GM18508 (cell line): ENCODE results near the gene AFTPH.

Source experiments
- ATAC-seq: cut with Tn5 transposase; IDR thresholded peaks from one replicate; pipeline ENCODE4 v1.9.1; 2021; ENCODE audit warnings: moderate number of reproducible peaks; ENCODE audit not compliant: insufficient read depth, unreplicated experiment

AFTPH gene

GRCh38 chr2:64537991-64538390, 13.9 kb downstream of the AFTPH start:
- no peak for ATAC-seq

- ATAC-seq = no peak
These were observed 14.8 kb downstream of the AFTPH start for GRCh38 chr2:64538764-64539433.

GRCh38 chr2:64540615-64541014, 16.5 kb downstream of the AFTPH start:
- ATAC-seq = no peak

DNA sequence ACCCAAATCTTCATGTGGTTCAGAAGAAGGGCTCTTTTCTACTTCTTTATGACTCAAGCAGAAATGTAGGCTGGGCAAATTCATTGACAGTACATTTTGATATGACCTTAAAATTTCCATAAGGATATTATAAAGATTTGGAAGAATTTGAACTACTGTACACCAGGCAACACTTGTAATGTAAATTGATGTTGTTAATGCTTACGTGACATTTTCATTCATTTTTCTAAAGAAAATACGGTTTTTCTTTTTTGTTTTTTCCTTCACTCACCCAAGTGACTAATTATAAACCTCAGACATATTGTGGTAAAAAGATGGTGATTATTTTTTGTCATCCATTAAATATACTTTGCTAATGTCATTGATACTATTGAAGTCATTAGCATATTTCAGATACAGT, 17.4 kb downstream of the AFTPH start:
- ATAC-seq = no peak

DNA sequence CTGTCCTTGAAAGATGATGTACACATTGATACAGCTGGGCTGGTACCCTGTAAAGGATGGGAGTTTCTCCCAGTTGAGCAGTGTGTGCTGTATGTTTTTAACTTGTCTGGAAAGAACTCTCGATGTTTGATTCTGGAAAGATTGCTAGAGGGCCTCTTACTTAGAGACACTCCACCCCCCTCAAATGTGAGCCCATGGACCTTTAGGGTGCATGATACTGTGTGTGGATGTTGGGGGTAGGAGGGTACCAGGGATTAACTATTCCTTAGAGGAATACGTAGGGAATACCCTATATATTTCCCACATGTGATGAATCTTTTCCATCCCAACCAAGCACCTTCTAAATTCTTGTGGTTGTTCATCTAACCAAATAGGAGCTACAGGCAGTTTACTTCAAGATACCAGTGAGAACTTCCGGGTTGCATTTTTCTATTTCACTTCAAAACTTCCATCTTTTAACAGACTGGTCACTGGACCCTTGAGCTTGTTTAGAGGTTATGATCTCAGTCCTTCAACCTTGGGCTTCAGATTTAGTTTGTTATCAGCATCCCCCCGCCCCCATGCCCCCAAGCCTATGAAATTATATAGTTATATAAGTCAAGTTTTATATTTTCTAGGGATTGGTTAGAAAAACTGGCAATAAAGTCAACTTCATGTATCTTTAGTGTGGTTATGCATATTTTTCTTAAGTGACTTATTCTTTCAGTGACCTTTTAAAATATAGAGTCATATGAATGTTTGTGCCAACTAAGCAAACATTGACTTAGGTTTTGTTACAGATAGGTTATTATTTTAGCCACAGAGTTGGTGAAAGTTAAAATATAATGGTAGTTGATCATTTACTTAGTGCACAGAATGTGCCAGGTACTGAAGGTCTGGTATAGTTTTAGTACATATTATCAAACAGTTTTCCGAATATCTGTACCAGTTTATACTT, 18.2 kb downstream of the AFTPH start:
- ATAC-seq = no peak

DNA sequence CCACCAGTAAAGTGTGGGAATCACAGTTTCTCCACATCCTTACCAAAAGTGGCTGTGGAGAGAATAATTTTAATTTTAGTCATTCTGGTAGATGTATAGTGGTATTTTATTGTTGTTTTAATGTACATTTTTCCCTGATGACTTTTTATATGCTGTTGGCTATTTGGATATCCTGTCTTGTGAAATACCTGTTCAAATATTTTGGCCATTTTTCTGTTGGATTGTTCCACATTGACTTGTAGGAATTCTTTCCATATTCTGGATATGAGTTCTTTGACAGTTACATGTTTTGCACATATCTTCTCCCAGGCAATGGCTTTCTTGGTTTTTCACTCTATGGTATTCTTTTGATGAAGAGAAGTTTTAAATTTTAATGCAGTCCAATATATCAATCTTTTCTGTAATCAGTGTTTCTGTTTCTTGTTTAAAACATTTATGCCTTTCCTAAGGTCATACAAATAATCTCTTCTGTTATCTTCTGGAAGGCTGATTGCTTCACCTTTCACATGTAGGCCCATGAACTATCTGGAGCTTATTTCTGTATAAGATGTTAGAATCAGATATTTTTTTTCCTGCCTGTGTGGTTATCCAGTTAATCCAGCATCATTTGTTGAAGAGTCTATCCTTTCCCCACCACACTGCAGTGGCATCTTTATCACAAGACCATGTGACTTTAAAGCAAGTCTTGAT, 19.0 kb downstream of the AFTPH start:
- ATAC-seq = no peak

DNA sequence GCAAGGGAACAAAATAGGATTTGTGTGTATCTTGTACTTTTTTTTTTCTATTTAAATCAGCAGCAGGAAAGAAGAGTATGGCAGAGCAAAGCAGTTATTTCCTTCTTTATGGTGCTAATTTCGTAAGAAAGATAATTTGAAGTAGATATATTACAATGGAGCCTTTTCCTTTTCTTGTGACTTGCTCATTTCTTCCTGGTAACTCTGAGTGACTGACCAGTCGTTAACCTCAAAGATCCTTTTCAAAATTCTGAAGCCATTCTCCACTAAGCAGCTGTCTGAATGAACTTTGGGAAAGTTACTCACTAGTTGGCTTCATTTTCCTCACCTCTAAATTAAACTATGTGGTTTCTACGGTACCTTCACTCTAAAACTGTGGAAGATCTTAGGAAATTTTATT, 24.6 kb downstream of the AFTPH start:
- ATAC-seq = no peak

DNA sequence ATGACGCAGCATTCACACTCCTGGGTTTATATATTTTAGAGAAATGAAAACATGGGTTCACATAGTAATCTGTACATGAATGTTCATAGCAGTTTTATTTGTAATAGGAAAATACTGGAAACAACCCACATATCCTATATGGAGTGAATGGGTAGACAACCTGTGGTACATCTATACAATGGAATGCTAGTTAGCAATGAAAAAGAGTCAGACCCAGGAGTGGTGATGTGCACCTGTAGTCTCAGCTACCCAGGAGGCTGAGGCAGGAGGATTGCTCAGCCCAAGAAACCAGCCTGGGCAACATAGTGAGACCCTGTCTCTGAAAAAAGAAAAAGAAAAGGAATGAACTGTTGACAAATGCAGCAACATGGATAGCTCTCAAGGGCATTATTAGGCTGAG, 25.9 kb downstream of the AFTPH start:
- no peak for ATAC-seq

- ATAC-seq = no peak
These were observed 27.7 kb downstream of the AFTPH start for GRCh38 chr2:64551851-64552250.

DNA sequence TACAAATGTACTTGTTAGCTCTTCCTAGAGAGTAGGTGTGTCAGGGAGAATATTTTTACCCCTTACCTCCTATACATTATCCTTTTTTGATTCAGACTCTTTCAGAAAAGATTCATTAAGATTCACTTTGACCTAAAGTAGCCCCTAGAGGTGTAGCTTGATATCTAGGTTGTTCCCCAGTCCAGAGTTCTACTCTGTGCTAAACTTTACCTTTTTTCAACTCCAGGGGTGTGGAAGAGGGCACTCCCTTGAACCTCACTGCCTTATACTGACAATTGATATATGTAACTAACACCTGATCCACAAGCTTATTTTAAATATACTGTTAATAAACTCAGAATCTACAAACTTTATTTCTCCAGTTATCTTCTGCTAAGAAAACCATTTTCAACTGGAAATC, 30.0 kb downstream of the AFTPH start:
- ATAC-seq = no peak

DNA sequence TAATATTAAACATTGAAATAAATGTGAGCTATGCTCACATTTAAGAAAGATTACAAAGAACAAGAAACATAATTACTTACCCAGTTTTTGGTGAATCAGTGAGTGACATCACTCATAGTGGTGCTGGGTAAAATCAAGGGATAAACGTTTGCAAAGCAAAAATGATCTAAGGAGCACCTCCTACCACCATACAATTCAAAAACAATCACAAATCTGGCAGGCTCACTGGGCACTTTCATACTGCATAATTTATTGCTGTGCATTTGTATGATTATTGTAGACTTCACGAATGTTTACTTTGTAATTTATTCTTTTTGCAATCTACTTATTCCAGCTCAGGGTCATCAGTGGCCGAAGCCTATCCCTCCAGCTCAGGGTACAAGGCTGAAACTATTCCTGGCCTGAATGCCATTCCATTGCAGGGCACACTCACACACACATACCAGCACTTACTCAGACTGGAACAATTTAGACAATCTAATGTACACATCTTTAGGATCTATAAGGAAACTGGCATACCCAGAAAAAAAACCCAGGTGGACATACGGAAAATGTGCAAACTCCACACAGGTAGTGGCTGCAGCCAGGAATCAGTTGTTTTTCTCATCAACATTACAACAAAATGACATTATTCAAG, 34.4 kb downstream of the AFTPH start:
- ATAC-seq = no peak

DNA sequence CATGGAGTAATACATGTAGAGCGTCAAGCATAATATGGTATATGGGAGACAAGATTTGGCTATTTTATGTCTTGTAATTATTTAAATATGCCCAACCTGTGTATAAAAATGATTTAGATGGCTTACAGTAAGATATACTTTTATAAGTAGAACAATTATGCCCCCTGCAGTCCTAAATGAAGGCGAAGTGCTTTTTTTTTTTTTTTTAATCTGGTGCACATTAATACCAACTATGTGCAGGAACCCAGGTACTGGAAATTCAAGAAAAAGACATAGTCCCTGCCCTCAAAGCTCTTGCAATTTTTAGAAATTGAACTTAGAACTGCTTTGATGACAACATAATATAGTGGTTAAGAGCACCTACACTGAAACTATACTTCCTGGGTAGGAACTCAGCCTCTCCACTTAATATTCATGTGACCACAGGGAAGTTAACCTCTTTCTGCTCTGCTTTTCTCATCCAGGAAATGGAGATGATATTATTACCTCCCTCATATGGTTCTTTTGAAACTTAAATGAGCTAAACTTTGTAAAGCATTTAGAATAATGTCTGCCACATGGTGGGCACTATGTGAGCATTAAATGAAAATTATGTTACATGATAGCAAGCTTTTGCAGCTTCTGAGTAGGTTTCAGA, 38.1 kb downstream of the AFTPH start:
- ATAC-seq = no peak

GRCh38 chr2:64563436-64563938, 39.4 kb downstream of the AFTPH start:
- ATAC-seq = no peak

DNA sequence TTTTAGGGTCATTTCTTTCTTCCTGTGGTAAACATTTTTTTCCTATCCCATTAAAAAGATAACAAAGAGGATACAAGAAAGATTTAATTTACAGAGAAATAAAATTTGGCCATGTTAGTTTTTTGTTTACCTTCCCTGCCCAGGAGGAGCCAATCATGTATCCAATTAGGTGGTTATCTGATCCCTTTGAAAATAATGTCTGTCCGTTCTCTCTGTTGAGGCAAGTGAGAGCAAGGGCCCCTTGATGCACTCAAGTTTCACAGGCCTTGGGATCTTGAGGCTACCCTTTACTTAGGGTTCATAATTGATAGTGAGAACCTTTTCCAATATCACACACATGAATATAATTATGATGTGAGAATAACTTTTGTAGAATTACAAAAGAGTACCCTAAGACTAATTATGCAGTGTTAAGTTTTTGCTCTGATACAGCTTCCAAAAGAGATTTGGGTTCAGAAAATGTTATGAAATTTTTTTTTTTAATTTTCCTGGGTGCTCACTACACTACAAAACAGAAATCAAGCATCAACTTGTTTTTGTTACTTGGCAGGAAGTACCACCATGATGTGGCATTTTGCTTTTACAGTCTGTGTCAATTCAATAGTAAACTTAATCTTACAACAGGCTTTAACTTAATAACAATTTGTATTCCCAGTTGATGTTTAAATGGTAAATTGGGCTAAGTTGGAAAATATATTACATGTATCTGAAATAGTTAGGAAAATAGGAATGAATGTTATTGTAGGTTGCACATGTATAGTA, 42.0 kb downstream of the AFTPH start:
- no peak for ATAC-seq

DNA sequence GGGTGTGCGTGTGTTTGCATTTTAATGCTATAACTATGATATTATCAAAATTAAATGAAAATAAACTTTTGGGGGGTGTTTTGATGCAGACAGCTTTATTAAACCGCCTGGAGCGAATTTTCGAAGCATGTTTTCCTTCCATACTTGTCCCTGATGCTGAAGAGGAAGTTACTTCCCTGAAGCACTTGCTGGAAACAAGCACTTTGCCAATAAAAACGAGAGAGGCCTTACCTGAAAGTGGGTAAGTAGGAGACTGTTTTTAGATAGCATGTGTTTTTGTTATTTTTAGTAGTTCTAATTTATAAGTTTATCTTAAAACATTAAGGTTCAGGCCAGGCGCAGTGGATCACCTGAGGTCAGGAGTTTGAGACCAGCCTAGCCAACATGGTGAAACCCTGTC, 43.3 kb downstream of the AFTPH start:
- no peak for ATAC-seq

DNA sequence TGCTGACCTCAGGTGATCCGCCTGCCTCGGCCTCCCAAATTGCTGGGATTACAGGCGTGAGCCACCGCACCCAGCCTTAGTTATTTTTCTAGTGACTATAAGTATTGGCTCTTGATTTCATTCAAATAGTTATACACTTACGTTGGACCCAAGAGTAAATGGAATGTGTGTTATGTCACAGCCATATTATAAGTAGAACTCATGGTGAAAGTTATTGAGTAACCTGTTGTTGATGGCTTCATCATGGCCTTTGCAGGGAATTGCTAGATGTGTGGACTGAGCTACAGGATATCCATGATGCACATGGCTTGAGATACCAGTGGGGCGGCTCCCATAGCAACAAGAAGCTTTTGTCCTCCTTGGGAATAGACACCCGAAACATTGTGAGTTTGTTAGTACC, 44.7 kb downstream of the AFTPH start:
- no peak for ATAC-seq

DNA sequence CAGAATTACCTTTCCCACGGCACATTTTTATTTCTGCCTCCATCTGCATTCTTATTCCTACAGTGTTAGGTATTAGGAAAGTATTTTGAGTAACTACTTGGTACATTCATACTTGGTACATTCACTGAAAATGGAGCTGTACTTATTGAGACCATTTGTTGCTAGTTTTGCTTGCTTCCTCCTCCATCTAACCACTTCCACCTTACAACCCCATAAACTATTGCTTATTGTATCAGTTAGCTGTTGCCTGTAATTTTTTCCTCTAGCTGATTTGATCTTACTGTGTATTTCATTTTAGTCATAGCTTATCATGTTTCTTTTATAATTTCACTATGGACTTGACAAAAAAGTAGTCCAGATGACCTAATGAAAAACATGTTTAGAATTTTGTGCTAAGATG, 50.7 kb downstream of the AFTPH start:
- no peak for ATAC-seq

- no peak for ATAC-seq
These were observed 56.9 kb downstream of the AFTPH start for GRCh38 chr2:64581018-64581417.

GRCh38 chr2:64581777-64582539, 57.8 kb downstream of the AFTPH start:
- ATAC-seq = no peak
